HEK293 (cell line): Measurements from ENCODE around the gene GPR18.

ENCODE experiments used
- CTCF ChIP-seq: fragments of 450-650 bp; formaldehyde crosslinking; IDR thresholded peaks from 2 replicates; pipeline ENCODE4 v1.5.1; 2016; ENCODE audit warnings: missing biosample characterization, missing genetic modification characterization
- ZBTB21 ChIP-seq: fragments of 450-650 bp; formaldehyde crosslinking; IDR thresholded peaks from 2 replicates; pipeline ENCODE4 v1.5.1; 2017; ENCODE audit warnings: missing biosample characterization, missing genetic modification characterization
- ZNF140 ChIP-seq: fragments of 450-650 bp; formaldehyde crosslinking; IDR thresholded peaks from 2 replicates; pipeline ENCODE4 v1.5.1; 2016; ENCODE audit warnings: missing biosample characterization, missing genetic modification characterization
- ZNF211 ChIP-seq: fragments of 450-650 bp; formaldehyde crosslinking; IDR thresholded peaks from 2 replicates; pipeline ENCODE4 v1.5.1; 2016; ENCODE audit warnings: low read depth, missing biosample characterization, missing genetic modification characterization
- ZNF624 ChIP-seq: fragments of 450-650 bp; formaldehyde crosslinking; IDR thresholded peaks from 2 replicates; pipeline ENCODE4 v1.5.1; 2017; ENCODE audit warnings: missing biosample characterization, missing genetic modification characterization

GRCh38 chr13:99256283-99256682 lies 1.9 kb downstream of the GPR18 start:
- TF ChIP-seq CTCF (tag by site-specific recombination) (no peak), ZNF140 (tag by site-specific recombination) (no peak), ZNF624 (no peak), ZNF211 (tag by site-specific recombination) (no peak), ZBTB21 (no peak)
